GM10248 (cell line): ENCODE results near the gene PDGFD.

Source experiments
- CTCF ChIA-PET: fragments of 300-600 bp; sonication (Branson Sonifier 250); formaldehyde crosslinking; extraction: SDS; loops from one replicate; lab custom pipeline; 2021; ENCODE audit warnings: antibody characterized with exemption; lab: Yijun Ruan, JAX
- POLR2A ChIA-PET: fragments of 350-650 bp; sonication (Branson Sonifier 250); formaldehyde crosslinking; extraction: SDS; loops from one replicate; lab custom pipeline; 2020; ENCODE audit warnings: antibody characterized with exemption; lab: Yijun Ruan, JAX
- DNase-seq: peaks from one replicate; pipeline ENCODE4 v3.0.0; 2012; ENCODE audit errors: extremely low spot score
- TF ChIP-seq, protein P1 (sequence below): IDR thresholded peaks from 2 replicates; pipeline ENCODE4 v1.5.1; 2012; ENCODE audit warnings: mild to moderate bottlenecking, low read depth; ENCODE audit errors: extremely low read depth, missing control alignments, control extremely low read depth

PDGFD gene

DNA sequence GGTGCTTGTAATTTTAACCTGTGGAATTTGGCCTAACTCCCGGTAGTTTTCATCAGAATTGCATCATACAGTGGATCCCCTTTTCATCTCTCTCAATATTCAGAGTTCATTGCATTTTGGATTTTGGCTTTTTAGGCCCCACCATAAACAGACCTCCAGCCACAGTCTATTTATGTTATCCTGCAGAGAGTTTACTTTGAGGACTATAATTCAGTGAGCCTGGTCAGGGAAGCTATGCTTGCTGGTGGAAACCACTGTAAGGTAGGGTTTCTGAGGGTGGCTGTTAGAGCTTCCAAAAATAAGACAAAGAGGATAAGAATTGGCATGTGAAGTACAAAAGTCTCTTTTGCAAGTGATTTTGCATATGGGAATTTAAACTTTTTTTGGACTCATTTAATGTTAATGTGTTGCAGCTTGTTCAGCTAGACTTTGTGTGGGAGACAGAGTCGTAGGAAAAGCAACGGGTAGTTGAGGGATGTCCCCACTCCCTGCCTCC, 162.3 kb downstream of the PDGFD start:
- CTCF ChIA-PET, result no interaction called here
- no peak for DNase-seq
- POLR2A ChIA-PET, result no interaction called here
- TF ChIP-seq, protein P1, sequence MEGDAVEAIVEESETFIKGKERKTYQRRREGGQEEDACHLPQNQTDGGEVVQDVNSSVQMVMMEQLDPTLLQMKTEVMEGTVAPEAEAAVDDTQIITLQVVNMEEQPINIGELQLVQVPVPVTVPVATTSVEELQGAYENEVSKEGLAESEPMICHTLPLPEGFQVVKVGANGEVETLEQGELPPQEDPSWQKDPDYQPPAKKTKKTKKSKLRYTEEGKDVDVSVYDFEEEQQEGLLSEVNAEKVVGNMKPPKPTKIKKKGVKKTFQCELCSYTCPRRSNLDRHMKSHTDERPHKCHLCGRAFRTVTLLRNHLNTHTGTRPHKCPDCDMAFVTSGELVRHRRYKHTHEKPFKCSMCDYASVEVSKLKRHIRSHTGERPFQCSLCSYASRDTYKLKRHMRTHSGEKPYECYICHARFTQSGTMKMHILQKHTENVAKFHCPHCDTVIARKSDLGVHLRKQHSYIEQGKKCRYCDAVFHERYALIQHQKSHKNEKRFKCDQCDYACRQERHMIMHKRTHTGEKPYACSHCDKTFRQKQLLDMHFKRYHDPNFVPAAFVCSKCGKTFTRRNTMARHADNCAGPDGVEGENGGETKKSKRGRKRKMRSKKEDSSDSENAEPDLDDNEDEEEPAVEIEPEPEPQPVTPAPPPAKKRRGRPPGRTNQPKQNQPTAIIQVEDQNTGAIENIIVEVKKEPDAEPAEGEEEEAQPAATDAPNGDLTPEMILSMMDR, result no peak

DNA sequence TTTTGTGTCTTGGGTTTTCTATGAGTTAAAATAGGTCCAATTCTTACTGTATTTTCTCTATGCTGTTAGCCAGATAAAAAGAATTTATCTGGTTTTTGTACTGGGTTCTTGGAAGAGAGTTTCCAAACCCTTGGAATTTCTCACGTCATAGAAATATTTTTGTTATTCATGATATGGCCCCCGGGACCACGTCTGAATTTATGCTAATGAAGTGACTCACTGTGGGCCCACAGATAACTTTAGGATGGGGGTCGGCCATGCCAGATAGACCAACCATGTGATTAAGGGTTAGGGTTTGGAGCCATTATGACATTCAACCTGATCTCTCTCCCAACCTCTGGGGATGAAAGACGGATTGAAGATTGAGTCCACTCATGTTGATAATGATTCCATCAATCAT, 163.1 kb downstream of the PDGFD start:
- CTCF ChIA-PET, result no interaction called here
- no peak for DNase-seq
- TF ChIP-seq, protein P1, result no peak
- POLR2A ChIA-PET, result no interaction called here

DNA sequence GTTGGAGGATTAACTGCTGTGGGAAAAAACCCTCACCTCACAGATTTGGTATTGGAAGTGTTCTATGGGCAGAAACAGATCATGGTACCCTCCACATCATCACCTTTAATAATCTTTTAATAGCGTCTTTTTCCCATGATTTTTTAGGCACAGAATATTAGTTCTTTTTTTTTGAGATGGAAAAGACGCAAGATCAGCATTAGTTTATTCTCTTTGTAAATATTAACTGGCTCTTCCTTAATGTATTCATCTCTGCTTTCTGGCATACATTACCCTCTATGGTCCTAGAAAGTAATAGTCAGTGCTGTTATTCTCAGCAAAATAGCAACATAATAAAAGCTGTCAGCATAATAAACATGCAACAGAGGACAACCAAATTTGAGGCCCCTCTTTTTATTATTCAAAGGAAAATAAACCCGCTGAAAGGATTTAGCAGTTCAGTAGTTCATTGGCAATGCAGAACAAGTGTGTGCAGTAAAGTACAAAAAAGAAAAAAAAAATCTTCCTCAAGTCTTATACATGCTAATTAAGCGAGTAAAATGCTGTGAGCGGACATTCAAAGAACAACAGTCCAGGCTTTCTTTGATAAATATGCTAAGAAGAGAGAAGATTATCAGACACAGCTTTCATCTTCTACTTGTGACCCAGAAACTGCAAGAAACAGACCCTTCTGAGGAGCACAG, 165.0 kb downstream of the PDGFD start:
- no peak for DNase-seq
- POLR2A ChIA-PET, result no interaction called here
- CTCF ChIA-PET, result interaction anchor here (1.2 to 1.4 kb wide), 2 partner anchors 16 to 17 kb away, joined by 4 read pairs; no protein-coding TSS in a partner anchor
- TF ChIP-seq, protein P1, result no peak

DNA sequence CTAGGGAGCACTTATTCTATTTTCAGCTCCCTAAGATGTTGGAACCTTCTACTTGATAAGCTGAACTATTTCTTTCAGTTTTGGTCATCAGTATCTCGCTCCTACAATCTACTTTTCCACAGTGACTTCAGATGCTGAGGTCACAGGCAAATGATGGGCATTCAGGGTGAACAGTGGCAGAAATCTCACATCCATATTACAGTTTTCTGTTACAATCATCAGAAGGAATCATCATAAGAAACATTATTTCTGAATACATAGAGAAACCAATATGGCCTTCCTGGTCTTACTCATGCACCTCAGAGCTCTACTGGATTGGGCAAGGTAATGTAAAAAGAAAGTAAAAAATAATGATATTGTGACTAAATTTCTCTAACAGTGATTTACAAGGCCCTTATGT, 166.9 kb downstream of the PDGFD start:
- CTCF ChIA-PET, result interaction anchor here (1.0 to 1.2 kb wide), 2 partner anchors 12 to 1866 kb away, joined by 3 read pairs; no protein-coding TSS in a partner anchor
- TF ChIP-seq, protein P1, result no peak
- DNase-seq, result no peak
- POLR2A ChIA-PET, result no interaction called here

DNA sequence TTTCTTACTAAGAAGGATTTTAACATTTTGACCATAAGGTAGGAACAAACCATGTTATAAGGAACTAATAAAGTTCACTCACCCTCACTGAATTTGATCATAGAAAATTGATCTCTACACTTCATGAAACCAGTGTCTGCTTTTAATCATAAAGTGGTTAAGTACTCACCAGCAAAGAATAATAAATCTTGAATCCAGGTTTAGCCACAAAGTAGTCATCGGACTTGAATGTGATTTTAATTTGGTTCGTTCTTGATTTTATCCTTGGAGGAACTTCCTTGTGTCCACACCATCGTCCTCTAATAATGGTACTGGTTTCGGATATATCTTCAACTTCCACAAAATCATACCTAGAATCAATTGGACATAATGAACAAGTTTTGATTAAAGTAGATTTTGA, 168.1 kb downstream of the PDGFD start:
- CTCF ChIA-PET, result interaction anchor here (1.0 kb wide), 1 partner anchor 9 kb away, joined by 3 read pairs; no protein-coding TSS in a partner anchor
- TF ChIP-seq, protein P1, result no peak
- no peak for DNase-seq
- POLR2A ChIA-PET, result no interaction called here

DNA sequence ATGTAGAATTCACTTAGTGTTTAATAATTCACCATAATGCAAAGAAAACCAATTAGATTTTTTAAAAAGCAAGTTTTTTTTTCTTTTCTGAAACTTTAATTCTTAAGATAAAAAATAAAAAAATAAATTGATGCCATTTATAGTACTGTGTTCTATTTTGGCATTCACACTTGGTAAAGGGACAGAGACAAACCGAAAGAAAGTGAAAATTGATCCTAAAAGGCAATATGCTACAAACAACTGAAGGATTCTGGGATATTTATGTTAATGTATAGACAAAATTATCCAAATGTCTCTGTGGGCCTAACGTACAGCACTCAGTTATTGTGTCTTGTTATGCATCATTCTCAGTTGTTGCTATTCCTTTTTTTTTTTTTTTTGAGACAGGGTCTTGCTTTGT, 169.4 kb downstream of the PDGFD start:
- POLR2A ChIA-PET, result no interaction called here
- TF ChIP-seq, protein P1, result no peak
- no peak for DNase-seq
- CTCF ChIA-PET, result no interaction called here
